HG02571 (cell line): ENCODE results near the gene ADI1.
"Not testable (repeated sequence)": the region's sequence is repeated elsewhere in the genome, so short reads cannot be mapped to it uniquely, and the experiment has no call there.

Experiments
- ATAC-seq: cut with Tn5 transposase; IDR thresholded peaks from one replicate; pipeline ENCODE4 v1.9.1; 2021; ENCODE audit warnings: mild to moderate bottlenecking, moderate library complexity; ENCODE audit not compliant: unreplicated experiment

Gene ADI1

GRCh38 chr2:3464401-3465005 lies 54.8 kb downstream of the ADI1 start:
- ATAC-seq, result no peak

DNA sequence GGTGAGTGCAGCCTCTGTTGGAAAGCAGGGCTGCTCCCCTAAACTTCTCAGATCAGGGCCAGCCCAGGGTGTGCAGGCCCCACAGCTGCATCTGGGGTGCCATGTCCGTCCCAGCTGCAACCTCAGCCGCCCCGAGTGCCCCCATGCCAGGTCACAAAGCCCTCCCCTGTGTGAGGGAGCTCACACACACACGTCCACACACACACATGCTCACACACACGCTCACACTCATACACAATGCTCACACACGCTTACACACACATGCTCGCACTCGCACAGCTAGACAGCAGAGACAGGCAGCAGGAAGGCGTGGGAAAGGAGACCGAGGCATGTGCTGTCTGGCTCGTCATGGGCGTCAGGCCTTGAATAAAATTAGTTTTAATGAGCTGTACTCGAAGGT lies 55.4 kb downstream of the ADI1 start:
- no peak for ATAC-seq

DNA sequence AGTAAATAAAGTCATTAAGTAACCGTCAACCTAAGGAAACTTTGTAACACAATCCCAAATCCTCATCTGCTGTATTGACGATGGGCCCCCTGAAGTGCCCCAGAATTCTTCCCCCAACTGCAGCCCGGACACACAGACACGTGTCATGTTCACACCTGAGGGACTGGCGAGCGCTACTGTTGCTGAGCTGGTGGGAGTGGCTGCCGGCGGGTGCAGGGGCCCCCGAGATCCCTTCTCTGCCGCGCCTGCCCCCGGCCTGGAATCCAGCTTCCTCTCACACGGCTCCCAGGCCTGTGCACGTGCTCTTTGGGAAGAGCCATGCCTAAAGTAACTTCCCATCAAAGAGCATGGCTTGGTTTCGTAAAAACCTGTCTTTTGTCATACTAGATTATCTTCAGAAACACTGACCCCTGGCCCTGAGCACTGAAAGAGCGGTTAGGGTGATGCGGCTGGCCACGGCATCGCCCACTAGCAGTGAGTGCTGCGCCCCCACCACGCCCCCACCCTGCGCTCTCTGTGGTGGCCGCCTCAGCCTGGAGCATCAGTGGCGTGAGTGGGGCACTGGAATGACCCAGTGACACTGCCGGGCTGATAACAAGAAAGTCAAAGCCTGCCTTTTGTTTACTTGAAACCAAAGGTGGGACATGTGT lies 56.0 kb downstream of the ADI1 start:
- ATAC-seq, result no peak

GRCh38 chr2:3462493-3463104 lies 56.7 kb downstream of the ADI1 start:
- no peak for ATAC-seq

DNA sequence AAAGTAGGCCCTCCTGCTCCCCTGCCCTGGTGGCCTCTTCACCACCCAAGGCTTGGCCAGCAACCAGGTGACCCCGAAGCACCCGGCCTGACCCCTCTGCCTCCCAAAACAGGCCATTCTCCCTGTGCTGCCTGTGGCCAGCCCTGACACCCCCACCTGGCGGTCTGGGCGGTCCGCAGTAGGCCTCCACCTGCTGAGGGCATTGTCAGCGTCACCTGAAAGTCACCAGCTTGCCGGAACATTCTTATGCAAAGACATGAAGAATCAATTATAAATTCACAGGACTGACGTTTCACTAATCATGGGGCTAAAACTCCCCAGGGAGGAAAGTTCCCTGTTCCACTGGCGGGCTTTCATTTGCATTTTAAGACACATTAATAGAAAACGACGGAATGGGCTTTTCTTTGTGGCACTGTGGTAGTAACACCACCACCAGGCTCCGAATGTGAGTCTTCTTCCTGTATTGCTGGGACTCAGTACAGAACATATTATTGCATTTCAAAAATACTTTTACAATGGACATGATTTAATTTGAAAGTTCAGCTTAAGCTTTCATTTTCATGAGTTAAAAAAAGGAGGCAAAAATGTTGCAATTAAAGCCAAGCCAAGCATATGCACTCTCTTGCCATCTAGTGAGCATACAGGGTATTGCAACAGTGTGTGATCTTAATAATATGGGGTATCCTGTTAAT lies 57.4 kb downstream of the ADI1 start:
- peak; percentile 67 for ATAC-seq

DNA sequence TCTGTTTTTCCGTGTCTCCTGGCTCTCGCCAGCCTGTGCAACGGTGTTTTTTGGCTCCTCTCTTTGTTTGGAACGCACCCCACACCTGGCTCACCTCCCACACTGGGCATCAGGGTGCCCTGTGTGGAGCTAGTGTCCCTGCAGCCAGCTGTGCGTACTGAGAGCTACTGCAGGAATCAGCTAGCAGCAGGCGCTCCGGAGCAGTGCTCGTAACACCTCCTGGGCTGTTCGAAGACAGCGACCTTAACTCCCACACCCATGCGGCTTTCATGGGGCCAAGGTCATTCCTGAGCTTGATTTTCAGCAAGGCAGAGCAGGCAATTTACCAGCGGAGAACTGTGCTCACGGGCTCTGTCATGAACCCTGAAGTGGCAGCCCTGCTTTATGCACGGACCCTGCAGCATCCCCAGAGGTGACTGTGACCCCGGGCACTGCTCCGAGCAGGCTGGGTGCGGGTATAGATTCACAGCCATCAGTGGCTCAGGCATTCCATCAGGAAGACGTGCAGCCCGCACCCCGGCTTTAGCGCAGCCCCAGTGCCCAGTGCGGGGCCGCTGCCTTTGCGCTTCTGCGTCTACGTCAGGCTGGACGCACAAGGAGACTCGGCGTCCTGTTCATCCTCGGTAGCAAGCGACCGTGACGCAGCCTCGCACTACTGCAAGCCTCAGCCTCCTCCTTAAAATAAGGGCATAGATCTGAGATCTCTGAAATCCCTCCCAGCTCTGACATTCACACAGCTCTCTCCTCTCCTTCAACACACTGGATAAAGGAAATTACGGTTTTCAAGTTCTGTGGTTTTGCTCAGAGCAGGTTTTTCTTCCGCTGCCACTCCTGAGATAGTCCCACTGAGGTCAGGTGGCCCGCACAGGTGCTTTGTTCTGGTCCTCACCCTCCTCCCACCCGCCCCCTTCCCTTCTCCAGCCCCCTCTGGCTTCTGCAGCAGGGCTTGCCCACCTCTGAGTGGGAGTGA lies 58.2 kb downstream of the ADI1 start:
- ATAC-seq, result peak; percentile 14

GRCh38 chr2:3460156-3460555 lies 59.2 kb downstream of the ADI1 start:
- ATAC-seq, result no peak

DNA sequence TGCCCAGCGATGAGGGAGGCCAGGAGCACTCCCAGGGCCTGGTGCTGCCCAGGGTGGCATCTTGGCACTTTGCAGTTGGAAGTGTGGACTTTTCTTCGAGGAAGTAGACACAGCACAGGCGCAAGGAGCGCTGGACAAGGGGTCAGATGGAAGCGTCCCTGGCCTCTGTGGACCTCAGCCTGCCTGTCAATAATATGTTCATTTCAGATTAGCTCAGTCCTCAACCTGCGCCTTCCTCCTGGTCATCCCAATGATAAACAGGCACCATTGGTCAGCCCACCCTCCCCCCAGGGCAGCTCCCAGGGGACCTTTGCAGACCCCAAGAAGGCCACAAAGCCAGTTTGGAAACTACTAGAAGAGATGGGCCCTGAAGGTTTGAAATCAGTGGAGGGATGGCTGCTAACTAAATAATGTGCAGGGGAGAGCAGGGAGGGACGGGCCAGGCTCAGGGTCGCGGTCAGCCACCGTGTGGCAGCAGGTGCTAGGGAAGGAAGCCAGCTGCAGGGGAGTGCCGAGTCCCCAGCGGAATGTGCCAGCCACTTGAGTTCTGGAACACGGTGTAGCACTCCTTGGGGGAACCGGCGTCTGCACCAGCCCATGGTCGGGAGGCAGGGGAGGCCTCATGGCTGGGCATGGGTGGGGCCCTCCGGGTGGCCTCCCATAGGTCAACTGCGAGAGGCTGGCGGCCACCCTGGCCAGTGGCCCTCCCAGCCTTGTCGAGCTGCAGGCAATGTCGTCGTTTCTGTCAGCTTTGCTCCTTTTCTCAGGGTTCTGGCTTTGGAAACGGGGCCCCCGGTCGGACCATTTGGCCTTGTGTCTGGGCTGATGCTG lies 59.9 kb downstream of the ADI1 start:
- no peak for ATAC-seq

DNA sequence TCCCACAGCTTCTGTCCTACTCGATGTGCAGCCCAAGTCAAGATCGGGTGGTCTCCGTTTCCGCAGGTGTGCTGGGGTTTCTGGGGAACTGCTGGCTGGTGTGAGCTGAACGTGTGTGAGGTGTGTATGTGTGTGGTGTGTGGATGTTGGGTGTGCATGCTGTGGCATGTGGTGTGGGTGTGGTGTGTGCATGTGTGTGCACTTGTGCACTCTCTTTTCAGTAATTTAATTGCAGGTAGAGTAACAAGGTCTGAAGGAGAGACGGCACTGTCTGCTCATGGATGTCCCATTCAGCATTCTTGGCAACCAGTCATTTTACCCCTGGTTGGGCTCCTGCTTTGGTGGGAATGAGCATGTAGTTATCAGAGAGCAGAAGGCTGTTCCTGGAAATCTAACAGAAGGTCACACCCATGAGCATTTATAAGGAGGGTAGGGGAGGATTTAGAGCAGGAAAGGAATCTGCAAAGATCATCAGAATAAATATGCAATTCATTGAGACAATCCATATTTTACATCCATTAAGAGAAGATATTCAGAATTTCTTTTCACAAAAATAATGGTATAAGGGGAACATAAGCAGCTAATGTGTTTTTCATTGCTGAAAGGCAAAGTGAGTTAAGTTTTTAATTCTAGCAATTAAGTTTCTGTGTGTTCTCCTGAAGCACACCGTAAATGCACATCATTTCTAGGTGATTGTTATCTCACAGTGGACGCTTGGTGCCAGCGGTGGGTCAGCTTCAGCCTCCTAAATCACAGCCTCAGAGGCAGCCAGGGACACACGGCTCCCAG lies 60.7 kb downstream of the ADI1 start:
- no peak for ATAC-seq

DNA sequence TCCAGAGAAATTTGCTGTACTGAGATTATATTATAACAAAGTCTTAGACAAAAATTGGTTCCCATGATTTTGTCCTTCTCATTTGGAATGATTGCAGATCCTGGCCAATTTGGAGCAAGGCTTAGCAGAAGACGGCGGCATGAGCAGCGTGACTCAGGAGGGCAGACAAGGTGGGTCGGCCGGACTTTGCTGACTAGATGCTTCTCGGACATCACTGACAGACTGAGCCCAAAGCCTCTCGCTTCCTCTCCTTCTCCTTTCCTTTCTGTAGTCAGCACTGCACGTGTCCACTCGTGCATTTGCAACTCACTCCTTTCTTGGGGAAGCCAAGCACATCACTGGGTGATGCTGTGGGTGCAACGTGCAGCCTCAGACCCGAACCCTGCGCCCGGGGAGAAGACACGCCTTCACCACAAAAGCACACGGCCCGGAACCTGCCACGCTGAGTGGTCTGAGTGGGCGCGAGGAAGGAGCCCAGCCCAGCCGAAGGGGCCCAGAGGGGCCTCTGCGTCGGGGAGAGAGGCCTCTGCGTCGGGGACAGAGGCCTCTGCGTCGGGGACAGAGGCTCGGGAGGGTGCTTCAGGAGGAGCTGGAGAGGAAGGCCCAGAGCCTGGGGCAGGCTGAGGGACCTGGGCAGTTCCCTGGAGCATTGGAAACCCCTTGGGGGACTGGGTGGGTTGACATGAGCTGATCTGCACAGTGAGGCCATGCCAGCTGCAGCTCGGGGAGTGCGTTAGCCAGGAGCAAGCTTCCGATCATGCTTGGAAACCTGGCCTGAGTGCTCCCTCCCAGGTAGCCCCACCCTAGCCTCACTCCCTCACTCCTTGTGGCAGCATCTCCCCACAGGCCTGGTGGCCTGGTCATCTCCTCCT lies 61.6 kb downstream of the ADI1 start:
- ATAC-seq, result no peak

DNA sequence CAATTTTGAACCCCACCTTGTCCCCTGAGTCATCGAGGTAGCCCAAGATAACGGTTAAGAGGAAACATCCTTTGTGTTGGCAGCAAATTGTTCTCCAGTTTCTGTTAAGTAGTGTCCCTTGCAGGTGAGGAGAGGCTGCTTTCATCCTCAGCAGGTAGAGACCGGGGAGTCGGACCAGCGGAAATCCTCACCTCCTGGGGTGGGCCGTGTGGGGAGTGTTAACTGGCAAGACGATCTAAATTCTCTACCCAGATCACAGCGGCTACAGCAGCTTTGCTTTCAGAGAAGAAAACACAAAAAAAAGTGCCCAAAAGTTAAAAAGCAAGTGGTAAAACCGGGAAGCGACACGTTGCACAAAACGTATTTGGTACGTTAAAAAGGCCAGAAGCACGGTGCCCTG lies 63.2 kb downstream of the ADI1 start:
- ATAC-seq, result no peak

DNA sequence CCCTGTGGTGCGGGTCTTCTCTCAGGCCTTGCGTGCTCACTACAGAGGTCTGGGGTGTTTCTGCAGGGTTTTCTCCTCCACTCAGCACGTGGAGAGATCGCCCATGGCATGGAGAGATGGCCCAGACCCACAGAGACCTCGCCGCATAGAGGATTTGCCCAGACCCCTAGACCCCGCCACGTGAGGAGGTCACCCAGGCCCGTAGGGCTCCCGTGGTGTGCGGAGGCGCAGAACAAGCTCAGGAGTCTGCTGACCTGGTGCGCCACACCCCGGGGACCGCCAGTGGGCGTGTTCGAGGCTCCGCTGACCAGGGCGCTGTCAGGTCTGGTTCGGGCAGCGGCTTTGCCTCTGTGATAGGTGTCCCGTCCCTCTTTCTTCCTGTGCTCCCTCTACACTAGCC lies 64.5 kb downstream of the ADI1 start:
- ATAC-seq, result no peak

GRCh38 chr2:3454005-3454404 lies 65.3 kb downstream of the ADI1 start:
- ATAC-seq, result not testable (repeated sequence)

- no peak for ATAC-seq
These were observed 65.9 kb downstream of the ADI1 start for GRCh38 chr2:3453190-3453999.

DNA sequence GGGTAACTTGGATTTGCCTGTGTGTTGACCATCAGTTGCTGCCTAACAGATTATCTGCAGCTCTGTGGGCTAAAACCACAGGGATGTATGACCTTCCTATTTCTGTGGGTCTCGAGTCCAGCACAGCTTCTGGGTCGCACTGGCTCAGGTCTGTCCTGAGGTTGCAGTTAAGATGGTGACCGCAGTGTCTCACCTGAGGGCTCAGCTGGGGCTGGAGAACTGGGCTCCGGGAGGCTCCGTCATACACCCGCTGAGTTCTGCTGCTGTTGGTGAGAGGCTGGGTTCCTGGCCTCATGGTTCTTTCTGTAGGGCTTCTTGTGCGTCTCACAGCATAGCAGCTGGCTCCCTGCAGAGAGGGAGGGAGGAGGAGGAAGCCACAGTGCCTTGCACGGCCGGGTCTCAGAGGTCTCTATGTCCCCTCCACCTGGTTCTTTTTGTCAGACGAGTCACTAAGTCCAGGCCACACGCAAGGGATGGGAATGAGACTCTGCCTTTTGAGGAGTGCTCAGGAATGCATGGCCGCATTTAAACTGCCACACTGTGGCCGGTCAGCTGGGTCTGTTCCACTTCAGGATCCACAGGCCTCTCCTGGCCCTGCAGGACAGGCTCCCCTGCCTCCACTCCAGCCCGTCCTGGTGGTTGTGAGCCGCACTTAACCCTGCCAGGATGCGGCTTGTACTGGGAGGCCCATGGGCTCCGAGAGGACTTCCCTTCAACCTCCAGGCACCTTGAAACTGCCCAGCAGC lies 67.2 kb downstream of the ADI1 start:
- no peak for ATAC-seq

- ATAC-seq, result no peak
These were observed 68.2 kb downstream of the ADI1 start for GRCh38 chr2:3451169-3451568.
